Measurements from ENCODE around the gene UPB1.

GRCh38 chr22:24485170-24485569 lies 10.0 kb upstream of the UPB1 start:
- TF ChIP-seq CTCF (IDR thresholded peaks at IDR 0.05): no peak
- no peak for TF ChIP-seq POLR2A (IDR thresholded peaks at IDR 0.05)

Data from suprapubic skin (tissue), 3 donors.